PC-3 (cell line): ENCODE measurements around the gene HOXB6. TPM values are rescaled to one million over a fixed set of nuclear protein-coding genes. Genes with fewer than 3 reads are reported as not detected.

Source experiments
- ATAC-seq: fragments of 200-7000 bp; cut with Tn5 transposase; 2 replicates; pipeline ENCODE4 v1.9.1; 2020; ENCODE audit warnings: mild to moderate bottlenecking, moderate library complexity
- BruUV-seq: library from RNA; stranded (reverse); fragments of 400-500 nt; replicated peaks from 2 replicates; lab custom pipeline; 2021; lab: Mats Ljungman, UMichigan
- CTCF ChIA-PET: fragments of 300-600 bp; sonication (Branson Sonifier 250); formaldehyde crosslinking; loops from one replicate; lab custom pipeline; 2022; ENCODE audit warnings: antibody characterized with exemption; lab: Charles Lee
- POLR2A ChIA-PET: fragments of 300-600 bp; sonication (Branson Sonifier 250); formaldehyde crosslinking; loops from one replicate; lab custom pipeline; 2022; ENCODE audit warnings: antibody characterized with exemption; ENCODE audit not compliant: unreplicated experiment; lab: Charles Lee
- DNase-seq: peaks from one replicate; pipeline ENCODE4 v3.0.0-alpha.2; 2015
- H2AFZ ChIP-seq: fragments of 300-600 bp; sonication (generic); 2 replicates; pipeline ENCODE4 v1.6.0; 2016; ENCODE audit warnings: antibody characterized with exemption, low read length
- H3F3A ChIP-seq: fragments of 300-600 bp; sonication (generic); one replicate; pipeline ENCODE4 v1.6.0; 2017; ENCODE audit warnings: antibody characterized with exemption, low read length, control low read depth, mild to moderate bottlenecking; ENCODE audit not compliant: unreplicated experiment
- H3K27ac ChIP-seq: fragments of 300-600 bp; sonication (generic); 2 replicates; pipeline ENCODE4 v1.5.1; 2016; ENCODE audit warnings: mild to moderate bottlenecking, low read length
- H3K27me3 ChIP-seq: fragments of 300-600 bp; sonication (generic); 2 replicates; pipeline ENCODE4 v1.6.1; 2016; ENCODE audit warnings: low read length, mixed read lengths
- H3K36me3 ChIP-seq: fragments of 300-600 bp; sonication (generic); 2 replicates; pipeline ENCODE4 v1.6.1; 2016; ENCODE audit warnings: low read depth, mixed run types, low read length, mixed read lengths
- H3K4me1 ChIP-seq: fragments of 300-600 bp; sonication (generic); 2 replicates; pipeline ENCODE4 v1.5.1; 2016; ENCODE audit warnings: low read length; ENCODE audit not compliant: insufficient read depth
- H3K4me2 ChIP-seq: fragments of 300-600 bp; sonication (generic); 2 replicates; pipeline ENCODE4 v1.6.0; 2016; ENCODE audit warnings: low read length
- H3K4me3 ChIP-seq: fragments of 300-600 bp; sonication (generic); 2 replicates; pipeline ENCODE4 v1.5.1; 2016; ENCODE audit warnings: mild to moderate bottlenecking, low read length, mixed read lengths
- H3K79me2 ChIP-seq: fragments of 300-600 bp; sonication (generic); 2 replicates; pipeline ENCODE4 v1.6.1; 2017; ENCODE audit warnings: low read length, mixed read lengths
- H3K9ac ChIP-seq: fragments of 300-600 bp; sonication (generic); 2 replicates; pipeline ENCODE4 v1.6.0; 2016; ENCODE audit warnings: mild to moderate bottlenecking, low read length
- H3K9me2 ChIP-seq: fragments of 300-600 bp; sonication (generic); replicated peaks from 2 replicates; pipeline ENCODE4 v1.6.1; 2016; ENCODE audit warnings: mixed run types, low read length, mixed read lengths
- H3K9me3 ChIP-seq: fragments of 300-600 bp; sonication (generic); 2 replicates; pipeline ENCODE4 v1.6.1; 2016; ENCODE audit warnings: low read length, mixed read lengths
- H4K20me1 ChIP-seq: fragments of 300-600 bp; sonication (generic); 2 replicates; pipeline ENCODE4 v1.6.1; 2016; ENCODE audit warnings: low read length, mixed read lengths
- EZH2 ChIP-seq: fragments of 300-600 bp; sonication (generic); IDR thresholded peaks from one replicate; pipeline ENCODE4 v1.6.1; 2017; ENCODE audit warnings: antibody characterized with exemption, mild to moderate bottlenecking, low read length; ENCODE audit not compliant: unreplicated experiment
- EZH2phosphoT487 ChIP-seq: fragments of 300-600 bp; sonication (generic); IDR thresholded peaks from 2 replicates; pipeline ENCODE4 v1.6.1; 2018; ENCODE audit warnings: mild to moderate bottlenecking, antibody characterized with exemption, low read length, borderline replicate concordance
- intact Hi-C: fragments of 100-400 bp; cut with micrococcal nuclease; formaldehyde crosslinking; loops from 2 replicates; pipeline ENCODE4 v1.9.0; 2023
- total RNA-seq: library from RNA; depleted of rRNA; stranded (reverse); fragments of >200 nt; gene quantifications from 2 replicates; pipeline ENCODE4 v1.2.3, GENCODE V29; 2014
- TF ChIP-seq, protein P1 (sequence below): fragments of 300-600 bp; sonication (generic); conservative IDR thresholded peaks from 2 replicates; pipeline ENCODE4 v1.5.1; 2017; ENCODE audit warnings: antibody characterized with exemption, low read depth, mild to moderate bottlenecking, low read length

HOXB6 gene
- total RNA-seq, 1 experiment from 2014 or later: 9.5 TPM

DNA sequence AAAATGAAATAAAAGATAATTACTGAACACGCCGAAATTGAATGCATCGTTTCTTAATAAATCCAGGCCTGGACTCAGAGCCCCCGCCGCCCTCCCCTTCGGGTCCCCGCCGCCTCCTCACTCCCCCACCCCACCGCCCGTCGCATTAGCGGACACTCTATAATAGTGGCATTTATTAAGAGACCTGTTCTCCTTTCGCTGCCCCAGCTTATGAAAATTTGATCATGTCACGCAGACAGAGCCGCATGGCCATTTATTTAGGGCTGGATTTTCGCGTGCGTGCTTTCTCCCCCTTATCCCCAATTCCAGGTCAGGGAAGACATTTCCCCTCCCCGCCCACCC is 53.6 kb downstream of the HOXB6 start:
- intact Hi-C loops: no loop called here
- no peaks in the 10 kb centered on the region for H3F3A ChIP-seq
- H3K4me1 ChIP-seq: peaks cover 11% of the 10 kb centered on the region
- POLR2A ChIA-PET: no interaction called here
- DNase-seq (no peak), ATAC-seq (no peak)
- TF ChIP-seq EZH2: no peak
- no peak for TF ChIP-seq EZH2phosphoT487
- TF ChIP-seq, protein P1, sequence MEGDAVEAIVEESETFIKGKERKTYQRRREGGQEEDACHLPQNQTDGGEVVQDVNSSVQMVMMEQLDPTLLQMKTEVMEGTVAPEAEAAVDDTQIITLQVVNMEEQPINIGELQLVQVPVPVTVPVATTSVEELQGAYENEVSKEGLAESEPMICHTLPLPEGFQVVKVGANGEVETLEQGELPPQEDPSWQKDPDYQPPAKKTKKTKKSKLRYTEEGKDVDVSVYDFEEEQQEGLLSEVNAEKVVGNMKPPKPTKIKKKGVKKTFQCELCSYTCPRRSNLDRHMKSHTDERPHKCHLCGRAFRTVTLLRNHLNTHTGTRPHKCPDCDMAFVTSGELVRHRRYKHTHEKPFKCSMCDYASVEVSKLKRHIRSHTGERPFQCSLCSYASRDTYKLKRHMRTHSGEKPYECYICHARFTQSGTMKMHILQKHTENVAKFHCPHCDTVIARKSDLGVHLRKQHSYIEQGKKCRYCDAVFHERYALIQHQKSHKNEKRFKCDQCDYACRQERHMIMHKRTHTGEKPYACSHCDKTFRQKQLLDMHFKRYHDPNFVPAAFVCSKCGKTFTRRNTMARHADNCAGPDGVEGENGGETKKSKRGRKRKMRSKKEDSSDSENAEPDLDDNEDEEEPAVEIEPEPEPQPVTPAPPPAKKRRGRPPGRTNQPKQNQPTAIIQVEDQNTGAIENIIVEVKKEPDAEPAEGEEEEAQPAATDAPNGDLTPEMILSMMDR: no peak
- H3K79me2 ChIP-seq: no peaks in the 10 kb centered on the region; the same call in 1 of the 2 replicates
- no peaks in the 10 kb centered on the region for H3K27me3 ChIP-seq
- H3K9me3 ChIP-seq: no peaks in the 10 kb centered on the region
- no peak overlapping the region for H2AFZ ChIP-seq
- H3K36me3 ChIP-seq: no peaks in the 10 kb centered on the region
- H3K9ac ChIP-seq: no peak overlapping the region
- CTCF ChIA-PET: no interaction called here
- no peaks in the 10 kb centered on the region for H3K9me2 ChIP-seq
- no peak overlapping the region for H3K4me2 ChIP-seq
- no peak overlapping the region for H3K27ac ChIP-seq
- no peaks in the 10 kb centered on the region for H4K20me1 ChIP-seq
- no TSS peak for BruUV-seq
- H3K4me3 ChIP-seq: no peak overlapping the region

DNA sequence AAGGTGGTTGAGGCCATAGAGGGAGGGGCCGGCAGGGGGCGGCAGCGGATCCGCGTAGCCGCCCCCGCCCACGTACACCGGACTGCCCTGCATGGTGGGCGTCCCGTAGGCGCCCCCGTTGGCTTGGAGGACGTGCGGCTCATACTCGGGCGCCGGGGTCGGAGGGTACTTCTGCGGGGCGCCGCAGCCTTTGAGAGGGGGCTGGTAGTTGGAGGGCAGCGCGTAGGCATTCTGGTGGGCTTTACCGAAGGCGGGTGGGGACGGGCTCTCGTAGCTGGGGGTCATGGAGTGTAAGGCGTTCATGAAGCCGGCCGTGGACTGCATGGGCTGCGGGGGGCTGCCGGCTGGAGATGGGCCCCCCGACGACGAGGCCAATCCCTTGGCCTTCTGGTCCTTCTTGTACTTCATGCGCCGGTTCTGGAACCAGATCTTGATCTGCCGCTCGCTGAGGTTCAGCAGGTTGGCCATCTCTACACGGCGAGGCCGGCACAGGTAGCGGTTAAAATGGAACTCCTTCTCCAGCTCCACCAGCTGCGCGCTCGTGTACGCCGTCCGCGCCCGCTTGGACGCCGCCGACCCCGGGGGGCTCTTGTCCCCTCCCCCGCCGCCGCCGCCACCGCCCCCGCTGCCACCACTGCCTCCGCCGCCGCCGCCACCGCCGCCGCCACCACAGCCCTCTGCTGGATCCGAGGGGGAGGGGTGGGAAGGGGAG is 54.1 kb downstream of the HOXB6 start:
- H3K9ac ChIP-seq: no peak overlapping the region
- peaks cover 6% of the 10 kb centered on the region; the same call in 1 of the 2 replicates for H3K4me1 ChIP-seq
- no peak overlapping the region for H3K27ac ChIP-seq
- POLR2A ChIA-PET: no interaction called here
- no peak for DNase-seq
- H3K4me3 ChIP-seq: no peak overlapping the region
- H3K79me2 ChIP-seq: no peaks in the 10 kb centered on the region; the same call in 1 of the 2 replicates
- H3K9me2 ChIP-seq: no peaks in the 10 kb centered on the region
- no TSS peak for BruUV-seq
- TF ChIP-seq, protein P1: no peak
- TF ChIP-seq EZH2: no peak
- no peak for TF ChIP-seq EZH2phosphoT487
- CTCF ChIA-PET: no interaction called here
- H2AFZ ChIP-seq: no peak overlapping the region
- no peaks in the 10 kb centered on the region for H3K36me3 ChIP-seq
- no peaks in the 10 kb centered on the region for H3F3A ChIP-seq
- ATAC-seq: no peak
- intact Hi-C loops: no loop called here
- no peaks in the 10 kb centered on the region for H4K20me1 ChIP-seq
- H3K4me2 ChIP-seq: no peak overlapping the region
- no peaks in the 10 kb centered on the region for H3K9me3 ChIP-seq
- H3K27me3 ChIP-seq: no peaks in the 10 kb centered on the region

DNA sequence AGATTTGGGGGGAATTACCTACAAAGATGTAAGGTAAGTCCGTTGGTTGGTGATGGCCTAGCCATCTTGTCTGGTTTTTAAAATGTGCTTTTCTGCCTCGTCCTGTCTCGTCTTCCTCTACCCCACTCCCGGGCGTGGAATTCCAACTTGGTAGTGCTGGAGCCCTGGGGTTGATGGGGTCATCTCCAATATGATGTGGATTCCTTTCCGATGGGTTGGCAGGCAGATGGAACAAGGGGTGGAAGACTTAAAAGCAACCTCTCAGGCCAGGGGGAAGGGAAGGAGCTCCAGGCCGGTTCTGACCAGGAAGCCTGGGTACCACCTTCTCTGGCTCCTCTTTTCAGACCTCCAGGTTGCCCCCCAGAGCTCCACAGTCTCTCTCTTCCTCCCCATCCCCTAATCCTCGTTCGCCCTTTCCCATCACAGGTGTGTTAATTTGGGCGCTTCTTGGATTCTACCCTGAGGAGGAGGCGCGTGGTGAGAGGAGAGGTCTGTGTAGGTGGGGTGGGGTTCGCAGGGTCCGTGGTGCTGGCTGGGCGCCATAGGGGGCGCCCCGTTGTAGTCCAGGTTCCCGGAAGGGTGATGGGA is 54.8 kb downstream of the HOXB6 start:
- TF ChIP-seq, protein P1: no peak
- TF ChIP-seq EZH2 (no peak), EZH2phosphoT487 (no peak)
- ChIA-PET POLR2A (no interaction called here), CTCF (no interaction called here)
- intact Hi-C loops: no loop called here
- H3K4me3 ChIP-seq: no peak overlapping the region
- H3K9me2 ChIP-seq: no peaks in the 10 kb centered on the region
- no peaks in the 10 kb centered on the region for H3K27me3 ChIP-seq
- BruUV-seq: no TSS peak
- no peaks in the 10 kb centered on the region for H3K36me3 ChIP-seq
- H3F3A ChIP-seq: no peaks in the 10 kb centered on the region
- no peak for ATAC-seq
- H2AFZ ChIP-seq: no peak overlapping the region
- H3K9me3 ChIP-seq: no peaks in the 10 kb centered on the region
- DNase-seq: no peak
- peaks cover 5% of the 10 kb centered on the region; the same call in 1 of the 2 replicates for H3K4me1 ChIP-seq
- no peaks in the 10 kb centered on the region for H4K20me1 ChIP-seq
- no peak overlapping the region for H3K27ac ChIP-seq
- no peak overlapping the region for H3K4me2 ChIP-seq
- H3K9ac ChIP-seq: no peak overlapping the region
- no peaks in the 10 kb centered on the region; the same call in 1 of the 2 replicates for H3K79me2 ChIP-seq
